ENCODE data around the gene TPPP.

GRCh38 chr5:617896-618295 lies 75.3 kb downstream of the TPPP start:
- no peak for TF ChIP-seq CTCF (IDR thresholded peaks at IDR 0.05; ENCODE audit: low read depth, low read length)
- no peak for TF ChIP-seq EZH2phosphoT487 (IDR thresholded peaks at IDR 0.05; ENCODE audit: low read depth)

Data from OCI-LY3 (cell line).